ENCODE data around the gene ABCA9.
"Not testable (repeated sequence)": the region's sequence is repeated elsewhere in the genome, so short reads cannot be mapped to it uniquely, and the experiment has no call there.

ABCA9 gene

DNA sequence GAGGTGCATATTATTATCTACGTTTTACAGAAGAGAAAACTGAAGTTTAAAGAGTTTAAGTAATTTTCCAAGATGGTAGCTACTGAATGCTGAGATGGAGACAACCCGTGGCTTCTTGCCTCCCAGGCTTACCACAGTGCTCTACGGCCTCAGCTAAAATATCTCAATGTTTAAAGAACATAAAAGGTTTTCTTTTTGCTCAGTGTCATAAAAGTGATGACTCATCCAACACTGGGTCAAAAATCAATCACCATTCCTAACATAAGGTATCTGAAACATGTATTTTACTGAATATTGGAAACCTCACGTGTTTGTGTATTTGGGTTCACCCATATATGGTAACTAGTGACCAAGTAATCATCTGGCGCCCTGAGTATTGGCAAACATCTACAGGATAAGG, 18.4 kb downstream of the ABCA9 start:
- DNase-seq, result no peak

DNA sequence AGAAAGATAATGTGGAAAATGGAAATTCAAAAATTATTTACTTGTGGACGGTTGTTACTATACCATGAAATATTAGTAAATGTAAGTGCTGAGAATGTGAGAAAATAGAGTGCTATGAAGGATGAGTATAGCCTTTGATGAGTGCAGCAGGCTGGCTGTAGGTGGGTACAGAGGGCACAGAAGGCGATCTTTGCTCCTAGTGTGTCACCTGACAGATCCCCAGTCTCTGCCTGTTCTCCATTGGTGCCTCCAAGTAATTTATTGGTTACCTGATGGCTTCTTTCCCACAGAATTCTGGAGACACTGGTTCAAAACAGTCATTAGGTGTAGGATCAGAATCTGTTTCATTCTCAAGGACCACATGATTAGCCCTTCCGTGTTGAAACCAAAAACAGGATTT, 28.9 kb downstream of the ABCA9 start:
- no peak for DNase-seq

DNA sequence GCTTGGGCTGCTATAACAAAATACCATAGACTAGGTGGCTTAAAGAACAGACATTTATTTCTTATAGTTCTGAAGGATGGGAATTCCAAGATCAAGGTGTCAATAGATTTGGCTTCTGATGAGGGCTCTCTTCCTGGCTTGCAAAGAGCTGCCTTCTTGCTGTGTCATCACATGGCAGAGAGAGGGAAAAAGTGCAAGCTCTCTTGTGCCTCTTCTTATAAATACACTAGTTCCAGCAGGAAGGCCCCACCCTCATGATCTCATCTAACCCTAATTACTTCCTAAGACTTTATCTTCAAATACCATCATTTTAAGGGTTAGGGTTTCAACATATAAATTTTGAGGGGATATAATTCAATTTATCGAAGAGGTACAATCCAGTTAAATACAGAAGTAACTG, 30.6 kb downstream of the ABCA9 start:
- DNase-seq, result no peak

DNA sequence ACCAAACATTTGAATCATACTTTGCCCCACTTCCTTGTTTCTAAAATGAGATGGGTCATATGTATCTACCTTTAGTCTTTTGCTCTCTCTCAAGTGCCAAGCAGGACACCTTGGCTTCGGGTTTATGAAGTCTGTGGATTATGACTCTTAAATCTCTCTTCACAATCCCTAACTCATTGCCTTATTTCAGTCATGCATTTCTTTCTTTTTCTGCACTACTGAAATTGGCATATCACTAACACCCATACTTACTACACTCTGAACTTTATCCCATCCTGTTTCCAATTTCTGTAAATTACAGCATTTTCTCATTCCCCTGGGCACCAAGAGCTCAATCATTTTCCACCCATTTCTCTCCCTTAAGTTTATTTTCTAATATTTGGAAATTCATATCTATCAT, 42.0 kb downstream of the ABCA9 start:
- DNase-seq, result no peak

DNA sequence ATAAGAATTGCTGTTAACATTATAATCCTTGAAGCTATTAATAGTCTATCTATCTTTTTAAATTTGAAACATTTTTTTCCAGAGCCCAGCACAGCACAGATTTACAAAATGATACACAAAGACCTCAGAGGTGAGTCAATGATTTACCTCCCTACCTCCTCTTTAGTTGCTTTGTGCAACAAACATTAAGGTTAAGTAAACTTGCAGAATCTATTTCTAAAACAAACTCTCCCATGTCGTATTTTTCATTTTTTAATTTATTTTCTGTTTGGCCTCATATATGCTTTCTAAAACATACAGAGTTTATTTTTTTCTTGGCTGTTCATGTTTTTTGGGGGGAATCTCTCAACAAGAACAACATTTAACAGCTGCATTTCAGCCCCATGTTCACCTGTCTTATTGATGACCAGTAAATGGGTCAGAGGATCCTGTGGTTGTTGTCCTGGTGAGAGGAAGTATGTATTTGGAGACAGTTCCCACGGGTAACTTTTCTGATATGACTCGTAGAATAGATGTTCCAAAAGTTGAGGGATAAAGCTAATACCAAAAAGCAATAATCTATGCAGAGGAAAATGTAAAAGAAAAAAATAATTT, 42.6 kb downstream of the ABCA9 start:
- DNase-seq, result no peak

DNA sequence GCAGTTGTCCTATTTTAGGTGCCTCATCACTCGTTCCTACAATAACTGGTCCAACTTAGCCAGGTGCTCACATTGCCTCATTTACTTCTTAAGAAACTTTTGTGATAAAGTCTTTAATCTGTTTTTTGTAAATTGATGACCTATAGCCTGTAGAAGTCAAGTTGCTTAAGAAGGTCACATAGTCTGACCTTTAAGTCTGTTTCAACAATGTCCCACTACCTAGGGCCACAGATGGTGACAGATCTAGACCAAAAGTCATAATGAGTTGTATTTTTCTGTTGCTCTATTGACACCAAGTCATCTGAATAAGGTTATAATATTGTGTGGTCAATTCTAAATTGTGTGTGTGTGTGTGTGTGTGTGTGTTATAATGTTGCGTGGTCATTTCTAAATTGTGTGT, 45.1 kb downstream of the ABCA9 start:
- no peak for DNase-seq

DNA sequence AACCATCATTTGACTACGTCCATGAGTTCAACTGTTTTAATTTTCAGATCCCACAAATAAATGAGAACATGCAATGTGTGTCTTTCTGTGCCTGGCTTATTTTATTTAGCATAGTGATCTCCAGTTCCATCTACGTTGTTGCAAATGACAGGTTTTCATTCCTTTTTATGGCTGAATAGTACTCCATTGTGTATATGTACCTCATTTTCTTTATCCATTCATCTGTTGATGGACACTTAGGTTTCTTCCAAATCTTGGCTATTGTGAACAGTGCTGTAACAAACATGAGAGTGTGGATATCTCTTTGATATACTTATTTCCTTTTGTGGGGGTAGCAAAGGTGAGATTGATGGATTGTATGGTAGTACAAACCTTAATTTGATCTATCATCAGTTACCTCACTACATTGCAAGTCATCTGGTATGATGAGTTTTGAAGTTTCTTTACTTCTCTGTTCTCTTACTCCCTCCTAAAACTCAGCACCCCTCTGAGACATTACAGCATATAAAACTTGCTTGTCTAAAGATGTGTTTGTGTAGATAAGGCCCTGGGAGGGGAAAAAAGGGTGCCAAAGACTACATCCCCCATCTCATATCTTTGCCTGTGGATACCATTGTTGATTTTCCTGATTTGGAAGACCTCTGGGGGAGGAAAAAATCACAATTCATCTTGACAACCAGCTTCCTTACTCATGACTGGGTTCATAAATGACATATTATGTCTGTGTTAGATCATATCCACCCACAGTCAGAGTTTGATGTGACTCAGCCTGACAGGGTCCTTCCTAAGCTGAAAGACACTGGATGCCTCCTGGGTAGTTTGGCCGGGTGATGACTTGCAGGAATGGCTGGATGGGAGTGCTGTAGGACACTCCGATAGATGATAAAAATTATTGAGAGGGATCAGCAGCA, 47.6 kb downstream of the ABCA9 start:
- DNase-seq, result no peak

DNA sequence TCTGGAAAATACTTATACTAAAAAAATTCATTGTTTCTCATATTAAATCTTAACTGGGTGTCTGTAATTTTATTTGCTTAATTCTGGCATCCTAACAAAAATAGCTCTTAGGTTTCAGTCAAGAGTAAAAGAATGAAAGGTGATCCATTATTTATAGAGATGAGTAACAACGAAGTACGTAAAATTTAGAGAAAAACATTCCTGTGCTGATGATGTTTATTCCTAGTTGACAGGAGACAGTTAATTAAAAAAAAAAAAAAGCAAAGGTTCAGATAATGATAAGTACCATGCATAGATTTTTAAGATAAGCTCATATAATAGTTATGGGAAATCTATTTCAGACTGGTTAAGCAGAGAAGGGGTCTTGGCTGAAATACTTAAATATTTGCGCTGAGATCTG, 50.8 kb downstream of the ABCA9 start:
- DNase-seq, result no peak

DNA sequence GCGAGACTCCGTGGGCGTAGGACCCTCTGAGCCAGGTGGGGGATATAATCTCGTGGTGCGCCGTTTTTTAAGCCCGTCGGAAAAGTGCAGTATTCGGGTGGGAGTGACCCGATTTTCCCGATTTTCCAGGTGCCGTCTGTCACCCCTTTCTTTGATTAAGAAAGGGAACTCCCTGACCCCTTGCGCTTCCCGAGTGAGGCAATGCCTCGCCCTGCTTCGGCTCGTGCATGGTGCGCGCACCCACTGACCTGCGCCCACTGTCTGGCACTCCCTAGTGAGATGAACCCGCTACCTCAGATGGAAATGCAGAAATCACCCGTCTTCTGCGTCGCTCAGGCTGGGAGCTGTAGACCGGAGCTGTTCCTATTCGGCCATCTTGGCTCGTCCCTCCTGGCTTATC, 56.0 kb downstream of the ABCA9 start:
- DNase-seq, result not testable (repeated sequence)

DNA sequence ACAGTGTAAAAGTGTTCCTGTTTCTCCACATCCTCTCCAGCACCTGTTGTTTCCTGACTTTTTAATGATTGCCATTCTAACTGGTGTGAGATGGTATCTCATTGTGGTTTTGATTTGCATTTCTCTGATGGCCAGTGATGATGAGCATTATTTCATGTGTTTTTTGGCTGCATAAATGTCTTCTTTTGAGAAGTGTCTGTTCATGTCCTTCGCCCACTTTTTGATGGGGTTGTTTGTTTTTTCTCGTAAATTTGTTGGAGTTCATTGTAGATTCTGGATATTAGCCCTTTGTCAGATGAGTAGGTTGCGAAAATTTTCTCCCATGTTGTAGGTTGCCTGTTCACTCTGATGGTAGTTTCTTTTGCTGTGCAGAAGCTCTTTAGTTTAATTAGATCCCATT, 61.0 kb downstream of the ABCA9 start:
- not testable (repeated sequence) for DNase-seq

DNA sequence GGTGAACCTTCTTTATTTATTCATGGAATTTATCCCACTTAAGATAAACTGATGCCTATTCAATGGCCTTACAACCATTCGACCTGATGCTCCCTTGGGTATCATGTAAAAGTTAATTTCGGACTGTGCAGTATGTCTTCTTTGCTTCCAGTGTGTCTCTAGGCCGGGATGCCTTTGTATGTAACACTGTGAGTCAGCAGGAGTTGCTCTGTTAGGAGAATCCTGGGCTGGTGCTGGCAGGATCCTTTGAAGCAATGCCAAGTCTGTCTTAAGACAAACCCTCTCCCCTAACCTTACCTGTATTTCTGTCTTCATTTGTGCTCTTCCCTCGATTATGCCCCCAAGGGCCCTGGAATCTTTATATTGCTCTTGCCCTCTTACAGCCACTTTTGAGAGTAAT, 67.6 kb downstream of the ABCA9 start:
- DNase-seq, result no peak

DNA sequence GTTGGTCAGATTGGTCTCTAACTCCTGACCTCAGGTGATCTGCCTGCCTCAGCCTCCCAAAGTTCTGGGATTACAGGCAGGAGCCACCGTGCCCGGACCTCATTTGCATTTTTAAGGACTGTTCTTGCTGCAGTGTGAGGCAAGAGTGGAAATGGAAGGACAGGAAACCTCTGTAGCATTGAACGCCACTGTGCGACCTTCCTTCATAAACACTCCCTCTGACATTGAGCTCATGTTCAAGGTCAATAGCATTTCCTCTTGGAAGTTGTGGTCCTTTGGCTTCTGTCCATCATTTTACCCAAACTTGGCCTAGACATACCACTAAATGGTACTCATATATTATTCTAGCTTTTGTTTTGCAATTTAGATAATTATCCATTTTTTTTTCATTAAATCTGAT, 72.8 kb downstream of the ABCA9 start:
- DNase-seq, result no peak

DNA sequence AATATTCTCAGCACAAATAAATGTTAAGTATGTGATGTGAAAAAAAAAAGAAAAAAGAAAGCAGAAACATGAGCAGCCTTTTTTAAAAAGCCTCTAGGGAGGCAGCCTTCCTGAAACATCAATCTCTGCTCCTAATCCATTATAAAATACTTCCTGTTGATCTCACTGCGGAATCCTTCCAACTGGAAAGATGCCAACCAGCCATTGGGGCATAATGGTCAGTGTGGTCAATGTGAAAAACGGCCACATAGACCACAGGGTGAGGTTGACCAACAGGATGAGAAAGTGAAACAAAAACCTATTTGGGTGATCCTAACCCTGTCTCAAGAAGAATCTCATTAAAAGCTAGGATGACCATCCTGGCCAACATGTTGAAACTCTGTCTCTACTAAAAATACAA, 79.4 kb downstream of the ABCA9 start:
- no peak for DNase-seq

DNA sequence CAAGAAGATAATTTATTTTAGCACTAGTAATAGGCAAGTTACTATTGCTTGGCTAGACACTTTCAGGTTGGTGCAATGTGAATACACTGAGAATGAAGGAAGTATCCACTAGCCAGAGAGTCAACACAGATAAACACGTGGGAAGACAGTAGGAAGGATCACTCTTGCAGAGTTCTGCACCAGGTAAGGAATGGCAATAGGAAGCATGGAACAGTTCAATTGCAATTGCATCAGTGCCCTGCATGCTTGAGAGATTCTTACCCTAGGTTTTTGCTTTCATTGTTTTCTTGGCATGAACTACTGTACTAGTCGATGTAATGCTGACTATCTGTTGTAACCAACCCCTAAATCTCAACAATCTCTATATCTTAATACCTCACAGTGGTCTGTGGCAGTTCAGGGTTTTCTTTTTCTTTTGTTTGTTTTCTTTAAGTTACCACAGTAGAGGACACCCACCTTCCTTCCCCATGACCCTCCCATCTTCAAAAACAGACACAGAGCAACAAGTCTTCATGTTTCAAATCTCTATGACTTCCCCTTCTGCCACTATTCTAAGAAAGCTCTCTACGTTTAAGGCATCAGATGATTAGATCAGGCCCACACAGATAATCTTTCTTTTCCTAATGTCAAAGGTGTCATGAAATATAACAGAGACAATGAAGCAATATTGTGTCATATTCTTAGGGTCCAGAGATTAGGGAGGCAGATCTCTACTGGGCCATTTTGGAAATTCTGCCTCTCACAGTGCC, 87.5 kb downstream of the ABCA9 start:
- DNase-seq, result no peak

DNA sequence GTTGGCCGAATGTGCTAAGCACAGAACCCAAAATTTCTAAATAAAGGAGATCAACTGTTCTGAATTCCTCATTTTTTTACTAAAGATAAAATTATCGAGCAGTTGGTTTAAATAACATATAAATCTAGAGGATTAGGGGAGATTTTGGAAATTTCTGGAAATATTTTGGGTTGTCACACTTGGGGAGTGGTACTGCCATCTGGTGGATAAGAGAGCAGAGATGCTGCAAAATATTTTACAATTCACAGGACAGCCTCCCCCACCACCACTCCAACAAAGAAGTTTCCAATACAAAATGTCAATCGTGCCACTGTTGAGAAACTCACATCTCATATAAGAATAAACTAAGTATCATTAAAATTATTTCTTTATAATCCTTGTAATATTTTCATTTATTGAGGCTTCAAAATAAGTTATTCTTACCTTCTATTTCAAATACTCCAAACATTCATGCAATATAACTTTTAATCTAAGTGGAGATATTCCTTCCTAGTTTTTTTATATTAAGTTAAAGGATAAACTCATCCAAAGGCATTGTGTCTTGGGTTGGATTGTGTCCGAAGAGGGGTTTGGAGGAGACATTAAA, 88.5 kb downstream of the ABCA9 start:
- DNase-seq, result no peak

DNA sequence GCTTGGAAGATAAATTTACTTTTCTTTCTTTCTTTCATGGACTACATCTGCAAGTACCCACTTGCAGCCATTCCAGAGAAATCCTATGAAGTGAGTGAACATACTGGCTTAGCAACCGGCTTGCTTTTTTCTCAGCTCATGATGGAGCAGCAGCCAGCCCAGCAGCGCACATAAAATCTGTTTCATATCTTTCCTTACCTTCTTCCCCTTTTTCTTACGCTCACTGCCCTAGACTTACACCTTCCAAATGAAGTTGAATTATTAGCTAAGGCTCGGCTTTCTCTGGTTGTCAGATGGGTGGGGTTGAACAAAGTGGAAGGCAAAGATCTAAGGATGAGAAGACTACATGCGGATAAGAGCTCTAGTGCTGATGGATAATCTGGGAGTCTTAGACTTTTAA, 91.6 kb downstream of the ABCA9 start:
- no peak for DNase-seq

DNA sequence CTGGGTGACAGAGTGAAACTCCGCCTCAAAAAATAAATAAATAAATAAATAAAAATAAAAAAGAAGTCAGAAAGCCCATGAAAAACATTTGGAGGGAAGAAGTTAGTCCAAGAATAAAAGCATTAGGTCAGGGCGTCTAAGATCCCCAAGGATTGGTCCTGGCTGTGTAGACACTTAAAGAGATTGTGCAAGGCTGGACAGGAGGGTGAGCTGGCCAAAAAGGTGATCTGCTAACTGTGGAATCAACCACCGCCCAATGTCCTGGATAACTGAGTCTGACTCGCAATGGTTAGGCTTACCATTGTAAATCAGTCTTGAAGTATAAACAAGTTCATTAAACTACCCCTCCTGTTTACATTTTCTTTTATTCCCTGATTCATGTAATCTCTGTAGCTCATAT, 96.8 kb downstream of the ABCA9 start:
- no peak for DNase-seq

DNA sequence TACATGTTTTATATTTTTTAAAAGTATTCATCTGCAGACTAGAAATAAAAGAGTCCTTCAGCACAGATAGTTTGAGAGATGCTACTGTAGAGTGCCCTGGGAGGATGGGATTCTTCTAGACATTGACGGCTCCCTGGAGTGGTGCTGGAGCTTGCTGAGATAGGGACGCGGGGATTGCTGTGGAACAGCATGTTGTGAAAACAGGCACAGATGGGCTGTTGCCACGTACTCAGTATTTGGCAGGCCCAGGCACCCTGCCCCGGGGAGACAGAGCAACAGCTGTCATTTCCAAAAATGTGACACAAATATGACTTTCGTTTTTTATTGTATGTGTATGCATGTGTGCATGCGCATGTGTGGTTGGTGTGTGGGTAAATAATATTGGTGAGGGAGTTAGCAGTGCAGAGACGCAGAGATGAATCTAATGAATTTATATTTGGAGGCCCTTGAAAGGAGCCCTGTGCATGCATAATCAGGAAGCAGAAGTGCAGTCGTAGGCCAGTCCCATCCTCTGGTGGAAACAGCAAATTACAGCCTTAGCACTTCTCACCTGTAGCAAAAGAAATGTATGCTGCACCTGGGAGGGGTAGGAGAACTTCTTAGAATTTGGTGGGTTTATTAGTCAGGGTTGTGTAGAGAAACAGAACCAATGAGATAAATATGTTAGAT, 99.4 kb downstream of the ABCA9 start:
- DNase-seq, result no peak

DNA sequence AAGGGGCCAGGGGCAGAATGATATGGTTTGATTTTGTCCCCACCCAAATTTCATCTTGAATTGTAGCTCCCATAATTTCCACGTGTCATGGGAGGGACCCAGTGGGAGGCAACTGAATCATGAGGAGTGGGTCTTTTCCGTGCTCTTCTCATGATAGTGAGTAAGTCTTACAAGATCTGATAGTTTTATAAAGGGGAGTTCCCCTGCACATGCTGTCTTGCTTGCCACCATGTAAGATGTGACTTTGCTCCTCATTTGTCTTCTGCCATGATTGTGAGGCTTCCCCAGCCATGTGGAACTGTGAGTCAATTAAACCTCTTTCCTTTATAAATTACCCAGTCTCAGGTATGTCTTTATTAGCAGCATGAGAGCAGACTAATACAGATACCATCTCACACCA, 101.6 kb downstream of the ABCA9 start:
- not testable (repeated sequence) for DNase-seq

DNA sequence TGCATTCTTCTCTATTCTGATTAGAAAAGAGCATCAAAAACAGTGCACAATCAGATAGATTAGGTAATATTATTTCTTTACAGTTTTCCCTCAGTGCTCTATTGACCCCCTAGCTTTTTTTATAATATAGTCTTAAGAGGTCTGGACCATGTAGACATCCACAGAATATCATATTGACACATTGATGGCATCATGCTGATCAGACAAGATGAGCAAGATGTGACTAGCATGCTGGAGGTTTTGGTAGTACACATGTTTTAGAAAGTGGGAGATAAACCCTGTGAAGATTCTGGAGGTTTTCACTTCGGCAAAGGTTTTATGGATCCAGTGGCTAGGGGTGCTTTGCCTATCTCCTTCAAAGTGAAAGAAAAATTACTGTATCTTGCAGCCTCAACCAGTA, 102.8 kb downstream of the ABCA9 start:
- DNase-seq, result no peak

DNA sequence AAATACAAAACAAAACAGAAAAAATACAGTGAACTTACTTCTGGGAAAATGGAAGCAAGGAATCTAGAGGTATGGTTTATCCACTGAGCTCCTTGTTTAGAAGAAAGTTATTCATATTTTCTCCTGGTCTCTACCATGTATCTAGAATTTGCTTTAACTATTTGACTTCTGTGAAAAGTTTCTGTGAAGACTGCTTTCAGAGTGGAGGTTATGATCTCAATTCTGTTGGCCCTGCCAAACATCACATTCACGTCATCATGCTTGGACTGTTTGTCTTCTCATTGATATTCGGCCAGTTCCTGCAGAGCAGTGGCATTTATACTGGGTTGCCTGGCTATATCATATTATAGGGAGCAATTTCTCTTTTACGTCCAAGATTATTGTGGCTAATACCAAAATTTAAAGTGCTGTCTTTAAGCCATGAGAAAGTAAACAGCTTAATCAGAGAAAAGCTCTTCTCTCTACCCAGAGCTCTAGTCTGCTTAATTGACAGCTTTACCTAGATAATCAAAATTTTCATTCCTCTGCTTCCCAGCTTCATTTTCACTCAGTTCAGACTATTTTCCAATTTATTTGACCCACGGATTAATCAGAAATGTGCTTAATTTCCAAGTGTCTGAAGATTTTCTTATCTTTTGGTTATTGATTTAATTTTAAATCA, 105.4 kb downstream of the ABCA9 start, which contains the start of gene ABCA8:
Gene ABCA8 (minus strand): TSS at position 212 of the 661 bp plus-strand sequence. CDS start 13,358 bp downstream, outside the sequence.
- no peak for DNase-seq
